Keratinocyte (primary cell): ENCODE results near the gene FCRL2. TPM values are rescaled to one million over a fixed set of nuclear protein-coding genes. Genes with fewer than 3 reads are reported as not detected.

ENCODE experiments used
- DNase-seq: peaks from one replicate; pipeline ENCODE4 v3.0.0-alpha.2; 2011; ENCODE audit warnings: low read depth, missing footprints, low spot score
- FAIRE-seq: peaks from 2 replicates; lab custom pipeline; 2011; peaks lifted over from hg19 to GRCh38; lab: Jason Lieb, UNC
- H2AFZ ChIP-seq: 2 replicates; pipeline ENCODE4 v1.6.0; 2012; ENCODE audit warnings: low read length, control low read depth, inconsistent platforms; ENCODE audit not compliant: control insufficient read depth
- H3K27ac ChIP-seq: 2 replicates; pipeline ENCODE4 v1.5.1; 2011; ENCODE audit warnings: low read length; ENCODE audit not compliant: control insufficient read depth, insufficient read depth
- H3K27me3 ChIP-seq: 3 replicates; pipeline ENCODE4 v1.6.0; 2011; ENCODE audit warnings: low read length; ENCODE audit not compliant: control insufficient read depth, insufficient read depth; ENCODE audit errors: extremely low read depth
- H3K36me3 ChIP-seq, 2 experiments: 2 replicates in 1 of 2; 3 replicates in 1 of 2; pipeline ENCODE4 v1.5.1; 2011; ENCODE audit warnings: low read length in 2 of 2, mild to moderate bottlenecking in 1 of 2; ENCODE audit not compliant: control insufficient read depth in 2 of 2, insufficient read depth in 2 of 2; ENCODE audit errors: extremely low read depth in 1 of 2
- H3K4me1 ChIP-seq: 3 replicates; pipeline ENCODE4 v1.5.1; 2011; ENCODE audit warnings: low read length; ENCODE audit not compliant: control insufficient read depth, insufficient read depth; ENCODE audit errors: extremely low read depth
- H3K4me2 ChIP-seq: 3 replicates; pipeline ENCODE4 v1.6.0; 2011; ENCODE audit warnings: low read depth, low read length; ENCODE audit not compliant: control insufficient read depth, insufficient read depth; ENCODE audit errors: extremely low read depth
- H3K4me3 ChIP-seq, 3 experiments: fragments of 200-600 bp in 1 of 3; sonication (generic) in 1 of 3; 2 replicates in 2 of 3; 3 replicates in 1 of 3; pipeline ENCODE4 v1.5.1; 2011 to 2016; ENCODE audit warnings: low read length in 3 of 3, mild to moderate bottlenecking in 3 of 3, control low read depth in 2 of 3, inconsistent platforms in 1 of 3, low read depth in 1 of 3, mixed read lengths in 1 of 3, mixed run types in 1 of 3, moderate library complexity in 1 of 3; ENCODE audit not compliant: control insufficient read depth in 2 of 3, insufficient read depth in 2 of 3; ENCODE audit errors: extremely low read depth in 1 of 3
- H3K79me2 ChIP-seq: 2 replicates; pipeline ENCODE4 v1.6.0; 2012; ENCODE audit warnings: low read length; ENCODE audit not compliant: control insufficient read depth, insufficient read depth
- H3K9ac ChIP-seq: 3 replicates; pipeline ENCODE4 v1.6.0; 2011; ENCODE audit warnings: low read length; ENCODE audit not compliant: control insufficient read depth, insufficient read depth; ENCODE audit errors: extremely low read depth
- H3K9me1 ChIP-seq: 3 replicates; pipeline ENCODE4 v1.6.0; 2011; ENCODE audit warnings: low read length; ENCODE audit not compliant: control insufficient read depth, insufficient read depth; ENCODE audit errors: extremely low read depth
- H3K9me3 ChIP-seq: 2 replicates; pipeline ENCODE4 v1.5.1; 2012; ENCODE audit warnings: low read depth, low read length; ENCODE audit not compliant: control insufficient read depth
- H4K20me1 ChIP-seq: 3 replicates; pipeline ENCODE4 v1.6.0; 2011; ENCODE audit warnings: low read length; ENCODE audit not compliant: control insufficient read depth, insufficient read depth; ENCODE audit errors: extremely low read depth
- CTCF ChIP-seq, 3 experiments: IDR thresholded peaks in 1 of 3; conservative IDR thresholded peaks in 1 of 3; optimal IDR thresholded peaks in 1 of 3; 2 replicates in 2 of 3; 3 replicates in 1 of 3; pipeline versions ENCODE3 to v1.5.1; 2011; ENCODE audit warnings: low read length in 3 of 3, mild to moderate bottlenecking in 3 of 3, moderate library complexity in 2 of 3, control low read depth in 1 of 3, inconsistent platforms in 1 of 3; ENCODE audit not compliant: insufficient read depth in 2 of 3; ENCODE audit errors: extremely low read depth in 1 of 3
- EZH2 ChIP-seq: IDR thresholded peaks from one replicate; pipeline ENCODE4 v1.6.1; 2012; ENCODE audit warnings: inconsistent platforms, mild to moderate bottlenecking, low read length, moderate library complexity
- dilution Hi-C: fragments of 300-500 bp; cut with MboI; formaldehyde crosslinking; loops from one replicate; pipeline ENCODE4 v1.7.0; 2020; ENCODE audit warnings: low sequenced_read_pairs; ENCODE audit not compliant: extremely low pct_ligation_motif_present
- polyA plus RNA-seq, 5 experiments: library from polyadenylated mRNA; depleted of rRNA in 3 of 5; stranded (reverse) in 3 of 5; stranded (forward) in 1 of 5; unstranded in 1 of 5; fragments of >200 nt; gene quantifications; 1 replicate in 1 of 5; 2 replicates in 3 of 5; 3 replicates in 1 of 5; pipeline versions ENCODE4 v1.2.1 to v1.2.3, GENCODE V29; 2011 to 2012; ENCODE audit warnings: missing spikeins in 2 of 5, low read depth in 1 of 5, low replicate concordance in 1 of 5

The FCRL2 gene
- polyA plus RNA-seq, 1 donor (not counting 4 experiments of a cell fraction or from before 2014, with no cell fraction given): not detected

GRCh38 chr1:157702308-157702825, 74.6 kb downstream of the FCRL2 start:
- Histone ChIP-seq H3K4me3 (no peak overlapping the region), H3K4me1 (no peaks in the 10 kb centered on the region), H3K27me3 (no peaks in the 10 kb centered on the region), H3K4me2 (no peak overlapping the region), H4K20me1 (no peaks in the 10 kb centered on the region), H3K27ac (no peak overlapping the region), H3K9me3 (no peaks in the 10 kb centered on the region), H3K79me2 (no peaks in the 10 kb centered on the region), H3K9ac (no peak overlapping the region), H3K36me3 (no peaks in the 10 kb centered on the region), H2AFZ (no peak overlapping the region), H3K9me1 (no peaks in the 10 kb centered on the region)
- FAIRE-seq (no peak), DNase-seq (no peak)
- TF ChIP-seq EZH2: no peak
- TF ChIP-seq CTCF (optimal IDR thresholded peaks at IDR 0.05 in 1 of 3, IDR thresholded peaks at IDR 0.05 in 1 of 3, conservative IDR thresholded peaks at IDR 0.05 in 1 of 3; ENCODE audit: extremely low read depth in 1 of 3, insufficient read depth in 2 of 3, low read length in 3 of 3): no peak
- dilution Hi-C loops: no loop called here

GRCh38 chr1:157700732-157701131, 76.2 kb downstream of the FCRL2 start, which contains the start of gene FCRL3:
Gene FCRL3, minus strand, starts transcription at chr1:157700769. Its CDS starts 280 bp downstream, at chr1:157700489.
- Histone ChIP-seq H3K4me2 (no peak within 1 kb of the TSS), H3K79me2 (no peaks in the 10 kb centered on the region), H3K9ac (no peak within 1 kb of the TSS), H3K4me3 (no peak within 1 kb of the TSS), H3K9me3 (no peaks in the 10 kb centered on the region), H3K4me1 (no peaks in the 10 kb centered on the region), H2AFZ (no peak within 1 kb of the TSS), H3K36me3 (no peaks in the 10 kb centered on the region), H3K27me3 (no peaks in the 10 kb centered on the region), H4K20me1 (no peaks in the 10 kb centered on the region), H3K27ac (no peak within 1 kb of the TSS), H3K9me1 (no peaks in the 10 kb centered on the region)
- dilution Hi-C loops: no loop called here
- no peak for DNase-seq
- TF ChIP-seq EZH2 (no peak), CTCF (optimal IDR thresholded peaks at IDR 0.05 in 1 of 3, IDR thresholded peaks at IDR 0.05 in 1 of 3, conservative IDR thresholded peaks at IDR 0.05 in 1 of 3; ENCODE audit: extremely low read depth in 1 of 3, insufficient read depth in 2 of 3, low read length in 3 of 3) (no peak)
- no peak for FAIRE-seq
